Measurements from ENCODE around the gene NUDT22. TPM values are rescaled to one million over a fixed set of nuclear protein-coding genes. Genes with fewer than 3 reads are reported as not detected.

The NUDT22 gene
- total and polyA plus RNA-seq, 2 experiments from 2014 or later = 33.9 to 67.0 TPM

DNA sequence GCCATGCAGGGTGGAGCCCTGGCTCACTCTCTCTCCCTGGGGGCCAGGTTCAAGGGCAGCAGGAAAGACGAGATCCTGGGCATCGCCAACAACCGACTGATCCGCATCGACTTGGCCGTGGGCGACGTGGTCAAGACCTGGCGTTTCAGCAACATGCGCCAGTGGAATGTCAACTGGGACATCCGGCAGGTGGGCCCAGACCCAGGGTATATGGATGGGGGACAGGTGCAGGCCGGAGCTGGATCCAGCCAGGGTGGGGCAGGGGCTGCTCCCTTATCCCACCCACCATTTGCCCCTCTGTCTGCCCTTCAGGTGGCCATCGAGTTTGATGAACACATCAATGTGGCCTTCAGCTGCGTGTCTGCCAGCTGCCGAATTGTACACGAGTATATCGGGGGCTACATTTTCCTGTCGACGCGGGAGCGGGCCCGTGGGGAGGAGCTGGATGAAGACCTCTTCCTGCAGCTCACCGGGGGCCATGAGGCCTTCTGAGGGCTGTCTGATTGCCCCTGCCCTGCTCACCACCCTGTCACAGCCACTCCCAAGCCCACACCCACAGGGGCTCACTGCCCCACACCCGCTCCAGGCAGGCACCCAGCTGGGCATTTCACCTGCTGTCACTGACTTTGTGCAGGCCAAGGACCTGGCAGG, 2.9 kb upstream of the NUDT22 start:
- Mint-ChIP-seq H3K36me3 (ENCODE audit: low read depth) (no peaks in the 10 kb centered on the region), H3K4me1 (peaks cover 9% of the 10 kb centered on the region), H3K27ac (no peak overlapping the region), H3K9me3 (no peaks in the 10 kb centered on the region), H3K4me3 (no peak overlapping the region), H3K27me3 (ENCODE audit: insufficient read depth, low read depth, poor library complexity) (peaks cover 7% of the 10 kb centered on the region)
- TF ChIP-seq ETS1 (IDR thresholded peaks at IDR 0.05) (no peak), CREB1 (CRISPR knock-in tag; IDR thresholded peaks at IDR 0.05; ENCODE audit: low read depth) (no peak), EZH2phosphoT487 (IDR thresholded peaks at IDR 0.05; ENCODE audit: unreplicated experiment) (no peak), NANOG (IDR thresholded peaks at IDR 0.05; ENCODE audit: borderline replicate concordance) (no peak), REST (IDR thresholded peaks at IDR 0.05; ENCODE audit: unreplicated experiment) (no peak), CTCF (conservative IDR thresholded peaks at IDR 0.05; ENCODE audit: low read depth in 2 of 2) (no peak), ZNF114 (CRISPR knock-in tag; IDR thresholded peaks at IDR 0.05) (no peak), EZH2 (IDR thresholded peaks at IDR 0.05; ENCODE audit: low read depth, unreplicated experiment) (no peak), POLR2AphosphoS5 (IDR thresholded peaks at IDR 0.05; ENCODE audit: low read depth) (no peak), ZNF331 (CRISPR knock-in tag; IDR thresholded peaks at IDR 0.05; ENCODE audit: low read depth) (no peak), STAT1 (IDR thresholded peaks at IDR 0.05; ENCODE audit: unreplicated experiment) (no peak), JUNB (IDR thresholded peaks at IDR 0.05; ENCODE audit: unreplicated experiment) (no peak)
- TF ChIP-seq, protein P1, sequence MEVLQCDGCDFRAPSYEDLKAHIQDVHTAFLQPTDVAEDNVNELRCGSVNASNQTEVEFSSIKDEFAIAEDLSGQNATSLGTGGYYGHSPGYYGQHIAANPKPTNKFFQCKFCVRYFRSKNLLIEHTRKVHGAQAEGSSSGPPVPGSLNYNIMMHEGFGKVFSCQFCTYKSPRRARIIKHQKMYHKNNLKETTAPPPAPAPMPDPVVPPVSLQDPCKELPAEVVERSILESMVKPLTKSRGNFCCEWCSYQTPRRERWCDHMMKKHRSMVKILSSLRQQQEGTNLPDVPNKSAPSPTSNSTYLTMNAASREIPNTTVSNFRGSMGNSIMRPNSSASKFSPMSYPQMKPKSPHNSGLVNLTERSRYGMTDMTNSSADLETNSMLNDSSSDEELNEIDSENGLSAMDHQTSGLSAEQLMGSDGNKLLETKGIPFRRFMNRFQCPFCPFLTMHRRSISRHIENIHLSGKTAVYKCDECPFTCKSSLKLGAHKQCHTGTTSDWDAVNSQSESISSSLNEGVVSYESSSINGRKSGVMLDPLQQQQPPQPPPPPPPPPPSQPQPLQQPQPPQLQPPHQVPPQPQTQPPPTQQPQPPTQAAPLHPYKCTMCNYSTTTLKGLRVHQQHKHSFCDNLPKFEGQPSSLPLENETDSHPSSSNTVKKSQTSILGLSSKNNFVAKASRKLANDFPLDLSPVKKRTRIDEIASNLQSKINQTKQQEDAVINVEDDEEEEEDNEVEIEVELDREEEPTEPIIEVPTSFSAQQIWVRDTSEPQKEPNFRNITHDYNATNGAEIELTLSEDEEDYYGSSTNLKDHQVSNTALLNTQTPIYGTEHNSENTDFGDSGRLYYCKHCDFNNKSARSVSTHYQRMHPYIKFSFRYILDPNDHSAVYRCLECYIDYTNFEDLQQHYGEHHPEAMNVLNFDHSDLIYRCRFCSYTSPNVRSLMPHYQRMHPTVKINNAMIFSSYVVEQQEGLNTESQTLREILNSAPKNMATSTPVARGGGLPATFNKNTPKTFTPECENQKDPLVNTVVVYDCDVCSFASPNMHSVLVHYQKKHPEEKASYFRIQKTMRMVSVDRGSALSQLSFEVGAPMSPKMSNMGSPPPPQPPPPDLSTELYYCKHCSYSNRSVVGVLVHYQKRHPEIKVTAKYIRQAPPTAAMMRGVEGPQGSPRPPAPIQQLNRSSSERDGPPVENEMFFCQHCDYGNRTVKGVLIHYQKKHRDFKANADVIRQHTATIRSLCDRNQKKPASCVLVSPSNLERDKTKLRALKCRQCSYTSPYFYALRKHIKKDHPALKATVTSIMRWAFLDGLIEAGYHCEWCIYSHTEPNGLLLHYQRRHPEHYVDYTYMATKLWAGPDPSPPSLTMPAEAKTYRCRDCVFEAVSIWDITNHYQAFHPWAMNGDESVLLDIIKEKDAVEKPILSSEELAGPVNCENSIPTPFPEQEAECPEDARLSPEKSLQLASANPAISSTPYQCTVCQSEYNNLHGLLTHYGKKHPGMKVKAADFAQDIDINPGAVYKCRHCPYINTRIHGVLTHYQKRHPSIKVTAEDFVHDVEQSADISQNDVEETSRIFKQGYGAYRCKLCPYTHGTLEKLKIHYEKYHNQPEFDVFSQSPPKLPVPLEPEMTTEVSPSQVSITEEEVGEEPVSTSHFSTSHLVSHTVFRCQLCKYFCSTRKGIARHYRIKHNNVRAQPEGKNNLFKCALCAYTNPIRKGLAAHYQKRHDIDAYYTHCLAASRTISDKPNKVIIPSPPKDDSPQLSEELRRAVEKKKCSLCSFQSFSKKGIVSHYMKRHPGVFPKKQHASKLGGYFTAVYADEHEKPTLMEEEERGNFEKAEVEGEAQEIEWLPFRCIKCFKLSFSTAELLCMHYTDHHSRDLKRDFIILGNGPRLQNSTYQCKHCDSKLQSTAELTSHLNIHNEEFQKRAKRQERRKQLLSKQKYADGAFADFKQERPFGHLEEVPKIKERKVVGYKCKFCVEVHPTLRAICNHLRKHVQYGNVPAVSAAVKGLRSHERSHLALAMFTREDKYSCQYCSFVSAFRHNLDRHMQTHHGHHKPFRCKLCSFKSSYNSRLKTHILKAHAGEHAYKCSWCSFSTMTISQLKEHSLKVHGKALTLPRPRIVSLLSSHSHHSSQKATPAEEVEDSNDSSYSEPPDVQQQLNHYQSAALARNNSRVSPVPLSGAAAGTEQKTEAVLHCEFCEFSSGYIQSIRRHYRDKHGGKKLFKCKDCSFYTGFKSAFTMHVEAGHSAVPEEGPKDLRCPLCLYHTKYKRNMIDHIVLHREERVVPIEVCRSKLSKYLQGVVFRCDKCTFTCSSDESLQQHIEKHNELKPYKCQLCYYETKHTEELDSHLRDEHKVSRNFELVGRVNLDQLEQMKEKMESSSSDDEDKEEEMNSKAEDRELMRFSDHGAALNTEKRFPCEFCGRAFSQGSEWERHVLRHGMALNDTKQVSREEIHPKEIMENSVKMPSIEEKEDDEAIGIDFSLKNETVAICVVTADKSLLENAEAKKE (CRISPR knock-in tag; IDR thresholded peaks at IDR 0.05) = no peak
- Histone ChIP-seq H3K27me3 (ENCODE audit: insufficient read depth) (no peaks in the 10 kb centered on the region), H2AFZ (no peak overlapping the region), H3K36me3 (ENCODE audit: insufficient read depth) (no peaks in the 10 kb centered on the region; the same call in 1 of the 2 replicates), H3K9me2 (ENCODE audit: insufficient read depth) (no peaks in the 10 kb centered on the region), H4K20me1 (replicated peaks; ENCODE audit: insufficient read depth) (no peaks in the 10 kb centered on the region), H3K4me1 (ENCODE audit: insufficient read depth) (no peaks in the 10 kb centered on the region; the same call in 1 of the 2 replicates), H3K79me2 (replicated peaks; ENCODE audit: insufficient read depth) (no peaks in the 10 kb centered on the region; the same call in 1 of the 2 replicates), H3K4me3 (no peak overlapping the region), H3K27ac (ENCODE audit: low read depth) (no peak overlapping the region), H3F3A (replicated peaks; ENCODE audit: low read depth) (no peaks in the 10 kb centered on the region), H3K4me2 (no peak overlapping the region)
- ATAC-seq (no peak), DNase-seq (ENCODE audit: low spot score) (no peak)

Data from GM23338 (cell line).